Stimulated activated CD4-positive, alpha-beta T cell treated with anti-CD3 and anti-CD28 coated beads, Interleukin-12 subunit alpha, Interleukin-12 subunit beta, amount 100 ng/mL, for 48 hours (primary cell): ENCODE data around the gene ACP1.
"Not testable (repeated sequence)": the region's sequence is repeated elsewhere in the genome, so short reads cannot be mapped to it uniquely, and the experiment has no call there.

ENCODE experiments used
- DNase-seq, 3 donors: peaks; one replicate each; pipeline ENCODE4 v3.0.0-alpha.2; 2020; ENCODE audit warnings: low read depth in 2 of 3, low spot score in 1 of 3

The ACP1 gene

DNA sequence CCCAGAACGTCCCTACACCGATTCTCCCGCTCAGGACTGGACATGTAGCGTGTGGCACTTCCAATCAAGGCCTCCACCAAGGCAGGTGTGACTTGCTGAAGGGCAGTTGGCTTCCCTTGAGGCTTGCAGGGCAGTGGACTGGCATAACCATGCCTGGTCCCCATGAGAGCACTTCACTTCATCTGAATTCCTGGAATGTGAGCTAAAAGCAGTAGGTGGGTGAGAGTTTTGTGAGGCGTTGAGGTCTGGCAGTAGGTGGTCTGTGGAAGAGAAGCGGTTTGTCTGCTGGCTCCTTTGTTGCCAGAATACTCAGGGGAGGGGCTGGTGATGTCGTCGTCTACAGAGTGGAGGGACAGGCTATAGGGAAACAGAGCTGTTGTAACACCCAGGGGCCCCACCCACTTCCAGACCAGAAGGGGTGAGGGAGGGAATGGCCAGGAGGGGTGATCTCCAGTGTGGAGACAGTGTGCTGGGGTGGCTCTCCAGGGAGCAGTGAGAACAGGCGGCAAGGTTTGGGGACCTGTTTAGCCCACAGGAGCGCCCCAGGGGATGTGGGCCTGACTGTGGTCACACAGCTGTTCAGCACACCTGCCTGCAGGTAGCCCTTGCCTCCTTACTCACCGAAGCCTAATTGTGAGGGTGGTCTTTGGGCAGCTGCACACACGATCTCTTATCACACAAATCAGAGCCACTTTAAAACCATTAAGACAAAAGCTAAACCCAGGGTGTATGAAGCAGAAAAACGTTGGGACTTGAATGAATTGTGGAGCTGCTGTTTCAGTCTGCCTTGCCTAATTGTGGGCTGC, 44.6 kb downstream of the ACP1 start:
- no peak for DNase-seq

DNA sequence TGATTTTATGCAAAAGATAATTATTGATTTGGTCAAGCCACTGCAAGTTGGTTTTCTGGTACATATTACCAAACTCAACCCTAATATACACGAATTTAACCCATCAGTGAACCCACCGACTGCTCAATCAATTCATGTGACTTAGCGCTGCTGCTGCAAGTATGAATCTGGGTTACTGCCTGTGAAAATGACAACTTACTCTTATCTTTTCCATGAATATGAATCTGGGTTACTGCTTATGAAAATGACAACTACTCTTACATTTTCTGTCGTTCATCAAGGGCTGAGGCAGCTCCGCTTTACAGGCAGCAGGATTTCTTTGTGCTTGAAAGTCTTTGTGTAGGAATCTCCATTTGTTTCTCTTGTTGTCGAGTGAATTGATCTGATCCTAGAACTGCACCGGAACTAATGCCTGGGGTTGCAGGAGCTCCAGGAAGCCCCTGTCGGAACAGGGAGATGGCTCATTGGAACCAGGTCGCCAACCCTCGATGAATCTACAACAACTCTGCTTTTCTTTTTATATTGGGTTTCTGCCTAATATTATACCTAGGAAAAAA, 45.3 kb downstream of the ACP1 start:
- no peak for DNase-seq

DNA sequence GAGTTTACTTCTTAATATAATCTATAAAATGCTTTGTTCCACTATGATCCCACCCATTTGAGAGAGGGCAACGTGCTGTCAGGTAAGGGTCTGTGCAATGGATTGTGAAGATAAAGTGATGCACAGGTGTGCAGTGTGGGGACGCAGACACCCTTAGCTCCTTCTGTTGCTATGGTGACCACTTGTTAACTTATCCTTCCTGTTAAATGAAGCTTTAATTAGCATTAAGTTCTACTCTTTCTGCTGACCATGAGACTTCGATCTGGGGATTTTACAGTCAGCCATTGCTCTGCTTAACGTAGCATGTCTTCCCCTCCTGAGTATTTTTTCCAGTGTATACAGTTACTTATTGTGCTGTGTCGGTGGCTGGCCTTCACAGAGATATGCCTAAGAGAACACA, 46.2 kb downstream of the ACP1 start:
- DNase-seq = no peak

DNA sequence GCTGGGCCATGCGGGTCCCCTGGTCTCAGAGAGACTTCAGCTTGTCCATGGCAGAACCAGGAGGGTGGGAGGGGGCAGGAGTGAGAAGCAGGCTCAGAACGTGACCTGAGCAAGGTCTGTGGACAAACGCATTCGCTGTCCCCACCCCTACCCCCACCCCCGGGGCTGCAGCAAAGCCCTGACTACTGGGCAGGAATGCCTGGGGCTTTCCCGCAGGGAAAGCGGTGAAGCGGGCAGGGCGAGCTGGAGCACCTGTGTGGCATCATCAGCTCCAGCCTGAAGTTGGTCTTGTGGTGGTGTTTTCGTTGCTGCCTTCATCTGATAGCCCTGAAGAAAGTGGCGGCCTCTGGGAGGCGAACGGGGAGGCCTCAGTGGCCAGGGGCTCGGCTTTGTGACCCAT, 49.2 kb downstream of the ACP1 start:
- DNase-seq = no peak

DNA sequence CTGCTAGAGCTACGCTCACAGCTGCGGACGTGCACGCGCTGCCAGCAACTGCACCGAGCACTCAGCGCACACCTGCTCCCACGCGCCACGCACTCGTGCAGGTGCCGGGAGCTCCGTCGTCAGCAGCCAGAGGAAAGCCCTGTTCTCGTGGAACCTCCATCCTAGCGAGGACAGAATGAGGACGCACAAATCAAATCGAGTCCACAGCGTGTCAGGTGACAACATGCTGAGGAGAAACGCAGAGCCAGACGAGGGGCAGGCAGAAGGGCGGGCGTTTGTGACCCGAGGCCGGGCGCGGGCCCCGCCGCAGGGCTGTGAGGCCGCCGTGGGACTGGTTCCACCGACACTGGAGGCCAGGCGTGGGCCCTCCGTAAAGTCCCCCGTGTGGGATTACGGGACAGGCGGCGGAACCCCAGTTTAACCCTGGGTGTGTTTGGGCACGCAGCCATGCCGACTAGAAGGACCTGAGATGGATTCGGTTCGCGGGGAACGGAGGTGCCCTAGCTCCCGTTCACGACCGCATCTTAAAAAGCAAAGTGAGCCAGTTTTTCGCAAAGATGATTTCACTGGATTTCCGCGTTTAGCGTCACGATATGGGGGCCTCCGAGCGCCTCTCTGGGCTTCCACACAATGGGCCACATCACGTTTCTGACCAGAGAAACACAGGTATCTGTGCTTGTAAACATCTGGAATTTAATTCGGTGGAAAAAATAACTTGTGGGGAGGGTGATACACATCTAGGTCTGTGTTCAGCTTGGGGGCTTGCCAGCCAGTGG, 50.0 kb downstream of the ACP1 start:
- DNase-seq = no peak

DNA sequence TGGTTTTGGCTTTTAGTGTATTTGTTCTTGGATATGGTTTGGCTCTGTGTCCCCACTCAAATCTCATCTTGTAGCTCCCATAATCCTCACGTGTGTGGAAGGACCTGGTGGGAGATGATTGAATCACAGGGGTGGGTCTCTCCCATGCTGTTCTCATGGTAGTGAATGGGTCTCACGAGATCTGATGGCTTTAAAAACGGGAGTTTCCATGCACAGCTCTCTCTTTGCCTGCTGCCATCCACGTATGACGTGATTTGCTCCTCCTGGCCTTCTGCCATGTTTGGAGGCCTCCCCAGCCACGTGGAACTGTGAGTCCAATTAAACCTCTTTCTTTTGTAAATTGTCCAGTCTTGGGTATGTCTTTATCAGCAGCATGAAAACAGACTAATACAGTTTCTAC, 51.2 kb downstream of the ACP1 start:
- DNase-seq = not testable (repeated sequence)

DNA sequence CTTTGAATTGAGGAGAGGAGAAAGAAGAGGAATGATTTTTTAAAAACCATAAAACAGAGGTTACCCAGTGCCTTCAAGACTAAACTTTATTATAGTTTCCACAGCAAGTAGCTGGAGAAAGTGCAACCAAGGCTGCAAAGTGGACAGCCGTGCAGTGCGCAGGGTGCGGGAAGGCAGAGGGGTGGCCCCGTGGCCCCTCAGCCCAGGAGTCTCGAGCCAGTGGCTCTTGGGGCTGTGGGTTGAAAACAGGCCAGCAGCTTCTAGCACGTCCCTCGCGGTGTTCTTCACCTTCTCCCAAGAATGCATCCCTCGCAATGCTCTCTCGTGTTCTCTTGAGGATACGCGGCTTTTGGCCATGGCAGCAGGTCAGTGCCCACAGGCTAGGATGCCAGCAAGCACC, 51.6 kb downstream of the ACP1 start:
- DNase-seq = no peak

DNA sequence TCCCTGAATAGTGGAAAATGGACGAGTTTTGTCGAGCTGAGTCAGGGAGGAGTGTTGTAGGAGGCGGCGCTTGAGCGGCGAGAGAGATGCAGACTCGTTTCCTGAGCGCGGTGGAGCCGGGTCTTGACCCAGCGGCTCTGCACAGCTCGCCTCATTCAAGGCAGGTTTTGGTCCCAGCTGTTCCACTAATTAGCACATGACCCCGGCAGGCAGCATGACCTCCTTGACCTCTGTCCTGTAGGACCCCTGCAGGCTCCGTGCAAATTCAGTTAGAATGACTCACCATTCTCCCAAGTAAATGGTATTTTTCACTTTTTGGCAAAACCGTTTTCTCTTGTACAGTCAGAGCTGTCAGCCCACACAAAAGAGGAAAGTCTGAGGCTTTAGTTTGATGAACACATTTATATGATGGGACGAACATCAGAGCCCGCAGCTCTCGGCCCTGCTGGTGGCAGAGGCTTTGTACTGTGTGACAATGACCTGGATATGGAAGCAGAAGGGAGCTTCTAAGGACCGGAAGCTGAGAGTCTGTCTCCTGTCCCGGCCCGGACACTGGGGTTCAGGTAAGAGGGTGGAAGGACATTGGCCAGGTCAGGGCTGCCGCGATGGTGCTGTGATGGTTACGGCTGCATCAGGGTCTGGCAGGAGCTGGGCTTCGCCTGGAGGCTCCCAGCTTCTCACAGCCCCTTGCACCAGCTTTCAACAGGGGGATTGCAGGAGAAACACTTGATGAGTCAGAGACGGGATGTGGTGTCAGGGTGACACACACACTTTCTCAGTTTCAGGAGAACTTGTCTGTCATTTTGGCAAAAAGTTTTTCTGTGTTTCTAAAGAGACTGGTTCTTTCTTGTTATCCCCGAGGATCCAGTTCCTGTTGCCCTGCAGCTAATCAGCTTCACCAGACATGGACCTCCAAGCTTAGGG, 53.0 kb downstream of the ACP1 start:
- DNase-seq = peak in 1 of 3 donors; percentile 14

DNA sequence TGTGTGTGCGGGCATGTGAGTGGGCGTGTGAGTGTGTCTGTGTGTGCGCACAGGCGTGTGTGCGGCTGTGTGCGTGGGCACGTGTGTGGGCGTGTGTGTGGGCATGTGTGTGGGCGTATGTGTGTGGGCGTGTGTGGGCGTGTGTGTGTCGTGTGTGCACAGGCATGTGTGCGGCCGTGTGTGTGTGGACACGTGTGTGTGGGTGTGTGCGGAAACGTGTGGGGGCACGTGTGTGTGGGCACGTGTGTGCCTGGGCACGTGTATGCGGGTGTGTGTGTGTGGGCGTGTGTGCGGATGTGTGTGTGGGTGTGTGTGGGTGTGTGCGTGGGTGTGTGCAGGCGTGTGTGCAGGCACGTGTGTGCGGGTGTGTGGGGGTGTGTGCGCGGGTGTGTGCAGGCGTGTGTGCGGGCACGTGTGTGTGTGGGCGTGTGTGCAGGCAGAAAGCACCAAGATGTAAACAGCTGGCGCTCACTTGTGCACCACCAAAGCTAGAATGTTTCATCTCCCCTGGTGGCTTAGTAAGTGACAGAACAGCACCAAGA, 54.4 kb downstream of the ACP1 start:
- DNase-seq = no peak

DNA sequence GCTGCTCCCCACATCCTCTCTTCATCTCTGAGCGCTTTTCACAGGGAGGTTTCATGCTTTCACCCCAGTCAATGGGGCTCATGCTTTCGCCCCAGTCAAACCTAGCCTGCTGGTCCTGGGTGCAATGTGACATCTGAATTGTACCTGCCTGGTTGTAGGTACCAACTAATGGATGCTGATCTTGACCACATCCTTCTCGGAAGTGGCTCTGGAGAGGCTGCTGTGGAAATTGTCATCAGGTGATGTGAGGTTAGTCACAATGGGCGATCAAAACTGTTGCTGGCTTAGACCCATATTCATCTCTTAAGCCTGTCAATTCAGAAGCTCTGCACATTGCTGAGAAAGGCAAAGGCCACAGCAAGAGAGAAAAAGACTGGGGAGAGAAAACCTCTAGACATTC, 55.8 kb downstream of the ACP1 start:
- no peak for DNase-seq

DNA sequence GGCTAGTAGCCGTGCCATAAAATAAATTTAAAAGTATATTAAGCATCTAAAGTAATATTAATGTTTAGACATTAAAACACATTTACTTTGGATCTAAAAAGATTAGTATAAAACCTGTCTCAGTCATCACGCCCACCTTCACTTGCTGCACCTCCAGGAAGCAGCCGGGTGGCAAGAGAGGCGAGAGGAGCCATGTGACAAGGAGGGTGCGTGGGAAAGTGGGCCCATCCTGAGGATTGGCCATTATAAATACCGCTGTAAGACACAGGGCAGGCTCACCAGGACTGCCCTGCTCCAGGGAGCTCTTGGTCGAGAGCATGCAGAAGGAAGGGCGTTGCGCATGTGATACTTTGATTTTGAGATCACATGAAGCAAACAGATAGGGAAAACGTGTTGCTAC, 57.6 kb downstream of the ACP1 start:
- no peak for DNase-seq

DNA sequence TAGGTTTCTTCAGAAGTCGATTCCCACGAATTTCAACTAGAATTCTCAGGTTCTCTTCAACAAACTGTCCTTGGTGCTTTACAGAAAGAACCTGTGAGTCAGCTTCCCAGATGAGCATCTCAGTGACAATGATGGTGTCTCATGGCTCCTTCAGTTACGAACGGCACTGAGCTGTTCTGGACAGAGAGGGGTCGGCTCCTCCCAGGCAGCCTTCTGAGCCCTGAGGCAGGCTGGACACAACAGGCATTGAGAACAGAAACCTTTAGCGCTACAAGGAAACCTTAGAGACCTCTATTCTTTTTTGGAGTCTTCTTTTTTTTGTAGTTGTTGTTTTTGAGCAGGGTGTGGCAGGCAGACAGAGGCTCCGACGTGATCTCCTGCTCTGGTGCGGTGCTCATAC, 58.3 kb downstream of the ACP1 start:
- no peak for DNase-seq
